ENCODE data around the gene EIF3A. TPM values are rescaled to one million over a fixed set of nuclear protein-coding genes. Genes with fewer than 3 reads are reported as not detected.
"Not testable (repeated sequence)": the region's sequence is repeated elsewhere in the genome, so short reads cannot be mapped to it uniquely, and the experiment has no call there.

The EIF3A gene
- total RNA-seq, 4 donors from 2014 or later: 105 to 138 (median 121) TPM

DNA sequence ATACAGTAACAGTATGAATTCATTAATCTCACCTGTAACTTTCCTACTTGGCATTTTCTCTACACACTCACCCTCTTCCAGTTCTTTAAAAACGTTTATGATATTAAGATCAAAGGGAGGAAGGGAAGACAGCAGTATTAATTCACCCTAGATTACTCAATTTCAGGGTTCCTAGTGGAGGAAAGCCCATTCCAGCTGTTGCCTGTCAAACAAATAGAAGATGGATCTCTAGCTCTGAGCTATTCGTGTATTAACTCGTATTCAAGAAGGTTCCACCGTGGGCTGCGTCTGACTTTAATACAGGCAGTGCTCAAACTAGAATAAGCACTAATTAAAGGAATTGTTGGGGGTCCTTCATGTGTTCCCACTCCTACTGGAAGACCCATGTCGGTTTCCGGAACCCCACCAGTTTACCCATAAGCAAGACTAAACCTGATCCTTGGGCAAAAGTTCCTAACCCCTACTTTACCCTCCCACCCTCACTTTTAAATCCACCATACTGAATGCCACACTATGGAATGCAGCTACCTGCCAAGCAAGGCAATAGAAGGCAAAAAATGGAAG, 49.0 kb downstream of the EIF3A start:
- no peak overlapping the region for H3K4me3 ChIP-seq (ENCODE audit: low read depth, poor library complexity, severe bottlenecking)
- intact Hi-C loops (cut with DNase I; ENCODE audit: low total_unique reads): no loop called here
- 55 to 57% methylated on average over 7 of the region's 7 CpGs for WGBS, 2 donors

GRCh38 chr10:119030421-119031250, 50.0 kb downstream of the EIF3A start:
- 11 to 27% methylated on average over 15 to 37 of the region's 65 CpGs for WGBS, 2 donors
- TF ChIP-seq CTCF (IDR thresholded peaks at IDR 0.05): no peak
- no peak for TF ChIP-seq POLR2A (IDR thresholded peaks at IDR 0.05)
- DNase-seq (ENCODE audit: low spot score in 2 of 2): no peak
- no peak overlapping the region for H3K4me3 ChIP-seq (ENCODE audit: low read depth, poor library complexity, severe bottlenecking)
- intact Hi-C loops (cut with DNase I; ENCODE audit: low total_unique reads): no loop called here

More for the DNA sequence above, 49.0 kb downstream of the EIF3A start:
- no peak for DNase-seq (ENCODE audit: low spot score in 2 of 2)
- TF ChIP-seq CTCF (IDR thresholded peaks at IDR 0.05) (no peak), POLR2A (IDR thresholded peaks at IDR 0.05) (no peak)

DNA sequence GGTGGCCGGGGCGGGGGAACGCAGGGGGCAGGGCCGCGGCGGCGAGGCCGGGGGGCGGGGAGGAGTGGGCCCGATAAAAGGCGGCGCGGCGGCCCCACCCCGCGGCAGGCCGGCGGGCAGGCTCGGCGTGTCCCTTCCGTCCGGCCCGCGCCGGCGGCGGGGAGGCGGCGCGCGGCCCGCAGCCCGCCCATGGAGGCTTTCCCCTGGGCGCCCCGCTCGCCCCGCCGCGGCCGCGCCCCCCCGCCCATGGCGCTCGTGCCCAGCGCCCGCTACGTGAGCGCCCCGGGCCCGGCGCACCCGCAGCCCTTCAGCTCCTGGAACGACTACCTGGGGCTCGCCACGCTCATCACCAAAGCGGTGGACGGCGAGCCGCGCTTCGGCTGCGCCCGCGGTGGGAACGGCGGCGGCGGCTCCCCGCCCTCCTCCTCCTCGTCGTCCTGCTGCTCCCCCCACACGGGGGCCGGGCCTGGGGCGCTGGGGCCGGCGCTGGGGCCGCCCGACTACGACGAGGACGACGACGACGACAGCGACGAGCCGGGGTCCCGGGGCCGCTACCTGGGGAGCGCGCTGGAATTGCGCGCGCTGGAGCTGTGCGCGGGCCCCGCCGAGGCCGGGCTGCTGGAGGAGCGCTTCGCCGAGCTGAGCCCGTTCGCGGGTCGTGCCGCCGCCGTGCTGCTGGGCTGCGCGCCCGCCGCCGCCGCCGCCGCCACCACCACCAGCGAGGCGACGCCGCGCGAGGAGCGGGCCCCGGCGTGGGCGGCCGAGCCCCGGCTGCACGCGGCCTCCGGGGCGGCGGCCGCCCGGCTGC, 50.8 kb downstream of the EIF3A start, which contains the start of gene NANOS1:
TSS of gene NANOS1 (plus strand) at position 102 of the 808 bp plus-strand sequence. CDS start at position 190, 88 bp downstream.
- WGBS, 2 donors: 0% methylated on average over 45 to 60 of the region's 136 CpGs
- intact Hi-C loops (cut with DNase I; ENCODE audit: low total_unique reads): no loop called here
- TF ChIP-seq POLR2A (IDR thresholded peaks at IDR 0.05): no peak
- no peak for TF ChIP-seq CTCF (IDR thresholded peaks at IDR 0.05)
- DNase-seq (ENCODE audit: low spot score in 2 of 2): no peak
- H3K4me3 ChIP-seq (ENCODE audit: low read depth, poor library complexity, severe bottlenecking): peak within 1 kb of the TSS; percentile 46

GRCh38 chr10:119028900-119029612, 51.6 kb downstream of the EIF3A start:
- TF ChIP-seq POLR2A (IDR thresholded peaks at IDR 0.05) (no peak), CTCF (IDR thresholded peaks at IDR 0.05) (no peak)
- peak; percentile 70 to 96 for DNase-seq (ENCODE audit: low spot score in 2 of 2)
- 10 to 11% methylated on average over 28 to 47 of the region's 68 CpGs for WGBS, 2 donors
- peak overlapping the region; percentile 35 for H3K4me3 ChIP-seq (ENCODE audit: low read depth, poor library complexity, severe bottlenecking)
- intact Hi-C loops (cut with DNase I; ENCODE audit: low total_unique reads): no loop called here

DNA sequence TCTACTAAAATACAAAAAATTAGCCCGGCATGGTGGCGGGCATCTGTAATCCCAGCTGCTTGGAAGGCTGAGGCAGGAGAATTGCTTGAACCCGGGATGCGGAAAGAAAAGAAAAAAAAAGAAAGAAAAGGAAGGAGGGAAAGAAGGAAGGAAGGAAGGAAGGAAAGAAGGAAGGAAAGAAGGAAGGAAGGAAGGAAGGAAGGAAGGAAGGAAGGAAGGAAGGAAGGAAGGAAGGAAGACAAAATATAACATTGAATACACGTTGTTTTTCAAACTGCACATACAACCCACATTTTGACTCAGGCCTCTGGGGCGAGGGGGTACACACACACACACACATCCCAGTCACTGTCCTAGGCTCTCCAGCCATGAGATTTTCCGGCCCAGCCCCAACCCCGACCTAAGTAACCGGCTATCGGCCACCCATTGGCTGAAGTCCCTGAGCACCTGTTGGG, 52.1 kb downstream of the EIF3A start:
- H3K4me3 ChIP-seq (ENCODE audit: low read depth, poor library complexity, severe bottlenecking); intact Hi-C loops (cut with DNase I; ENCODE audit: low total_unique reads); DNase-seq (ENCODE audit: low spot score in 2 of 2): not testable (repeated sequence)
- WGBS, 2 donors: 78 to 81% methylated on average over 10 of the region's 10 CpGs
